GM10266 (cell line): Measurements from ENCODE around the gene MORN5.
A peak's percentile ranks its signal among the peaks of the same experiment; 100 is the strongest.

Experiments used
- DNase-seq: peaks from one replicate; pipeline ENCODE4 v3.0.0; 2012; ENCODE audit errors: extremely low spot score
- CTCF ChIP-seq: IDR thresholded peaks from 2 replicates; pipeline ENCODE4 v1.5.1; 2012; ENCODE audit warnings: mild to moderate bottlenecking, low read depth; ENCODE audit not compliant: control insufficient read depth, insufficient read depth; ENCODE audit errors: missing control alignments

Gene MORN5

DNA sequence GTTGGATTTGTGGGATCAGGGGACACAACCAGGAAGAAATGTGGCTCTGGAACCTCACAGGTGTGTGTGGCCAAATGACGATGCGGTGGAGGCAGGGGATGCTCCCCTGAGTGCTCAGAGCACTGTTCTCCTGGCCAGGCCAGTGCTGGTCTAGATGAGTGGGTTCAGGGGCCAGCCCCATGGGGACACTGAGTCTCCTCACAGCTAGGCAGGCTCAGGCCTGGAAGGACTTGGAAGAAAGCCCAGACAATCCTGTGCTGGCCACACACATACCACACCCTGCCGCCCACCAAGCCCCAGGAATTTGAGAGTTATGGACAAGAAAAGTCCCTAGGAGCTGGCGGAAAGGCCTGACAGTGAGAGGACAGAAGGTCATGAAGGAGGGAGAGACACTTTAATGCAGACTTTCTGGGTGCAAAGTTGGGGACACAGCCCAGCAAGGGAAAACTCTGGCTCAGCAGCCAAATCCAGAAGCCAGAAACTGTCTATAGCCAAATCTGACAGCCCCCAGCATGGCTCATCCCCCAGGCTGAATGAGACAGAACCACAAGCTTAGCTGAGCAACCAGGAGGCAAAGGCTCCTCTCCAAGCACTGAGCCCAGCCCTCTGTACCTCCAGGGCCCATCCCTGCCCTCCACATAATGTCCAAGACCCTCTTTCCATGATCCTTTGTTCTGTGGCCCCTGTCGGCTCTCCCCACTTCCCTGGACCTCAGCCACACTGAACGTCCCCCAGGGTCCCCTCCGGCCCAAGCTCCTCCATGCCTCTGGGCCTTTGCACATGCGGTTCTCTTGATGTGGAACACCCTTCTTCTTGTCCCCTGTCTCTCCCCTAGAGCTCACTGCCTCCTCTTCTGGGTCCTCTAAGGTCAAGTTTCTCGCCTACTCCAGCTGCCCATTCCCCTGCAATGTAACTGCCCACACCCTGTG, 46.7 kb downstream of the MORN5 start:
- TF ChIP-seq CTCF = no peak
- DNase-seq = no peak

GRCh38 chr9:122207096-122207495, 47.4 kb downstream of the MORN5 start:
- no peak for TF ChIP-seq CTCF
- no peak for DNase-seq

DNA sequence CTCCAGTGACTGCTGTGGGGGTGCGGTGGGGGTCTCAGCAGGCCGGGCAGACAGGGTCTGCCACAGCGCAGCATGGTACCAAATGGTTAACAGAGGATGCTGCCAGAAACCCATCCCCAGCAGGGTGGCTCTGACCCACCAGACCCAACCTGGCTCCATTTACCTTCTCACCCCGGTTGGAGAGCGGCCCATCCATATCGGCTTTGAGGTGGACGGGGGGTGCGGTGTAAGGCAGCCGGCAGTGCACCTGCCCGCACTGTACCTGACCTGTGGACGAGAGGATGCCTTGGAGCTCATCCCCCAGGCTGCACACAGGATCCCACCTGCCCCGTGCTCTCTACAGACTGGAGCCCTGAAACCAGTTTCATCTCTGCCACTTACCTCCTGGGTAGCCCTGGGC, 49.7 kb downstream of the MORN5 start:
- no peak for DNase-seq
- no peak for TF ChIP-seq CTCF

- no peak for DNase-seq
- no peak for TF ChIP-seq CTCF
Measured at GRCh38 chr9:122212473-122213004, 52.8 kb downstream of the MORN5 start.

DNA sequence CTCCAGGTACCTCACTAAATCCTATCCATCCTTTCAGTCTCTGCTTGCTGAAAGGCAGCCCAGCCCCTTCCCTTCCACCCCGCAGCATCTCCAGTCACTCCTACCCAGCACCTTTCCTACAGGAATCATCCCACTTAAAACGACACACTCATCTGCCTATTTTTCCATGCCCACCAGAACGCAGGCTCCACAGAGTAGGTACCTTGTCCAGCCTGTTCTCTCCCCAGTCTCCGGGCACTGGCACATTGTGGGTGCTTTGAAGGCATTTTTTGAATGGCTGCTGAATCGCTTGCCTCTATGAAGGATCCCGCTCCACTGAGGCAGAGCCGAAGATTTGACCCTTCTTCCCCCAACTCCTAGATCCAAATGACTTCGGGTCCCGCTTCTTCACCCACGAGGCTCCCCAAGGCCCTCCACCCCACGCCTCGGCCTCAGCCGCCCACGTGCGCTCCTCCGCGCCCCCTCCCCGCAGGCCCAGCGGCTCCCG, 53.4 kb downstream of the MORN5 start:
- TF ChIP-seq CTCF = no peak
- DNase-seq = no peak

GRCh38 chr9:122213589-122214413, 54.1 kb downstream of the MORN5 start:
- no peak for TF ChIP-seq CTCF
- peak; percentile 93 for DNase-seq
